K562 (cell line): ENCODE results near the gene GDF2.

ENCODE experiments used
- CBX5 ChIP-seq: IDR thresholded peaks from 2 replicates; pipeline ENCODE4 v1.6.1; 2014; ENCODE audit warnings: low read depth, borderline replicate concordance
- FOXP4 ChIP-seq: sonication (generic); formaldehyde crosslinking; IDR thresholded peaks from 2 replicates; pipeline ENCODE4 v1.8.0; 2022; ENCODE audit warnings: mild to moderate bottlenecking, missing genetic modification reagents, borderline replicate concordance
- JUN ChIP-seq, 2 experiments: sonication (generic) in 1 of 2; formaldehyde crosslinking in 1 of 2; IDR thresholded peaks; 2 replicates each; pipeline versions ENCODE4 v1.6.1 to v1.8.0; 2012 to 2022; ENCODE audit warnings: borderline replicate concordance in 2 of 2, mild to moderate bottlenecking in 2 of 2, improper control_type of control experiment in 1 of 2, low read depth in 1 of 2, low read length in 1 of 2, missing genetic modification reagents in 1 of 2
- NCOR1 ChIP-seq: fragments of 450-650 bp; IDR thresholded peaks from 2 replicates; pipeline ENCODE4 v1.6.1; 2016; ENCODE audit warnings: mild to moderate bottlenecking, moderate library complexity
- POLR2AphosphoS5 ChIP-seq: IDR thresholded peaks from 2 replicates; pipeline ENCODE4 v1.6.1; 2011; ENCODE audit warnings: mild to moderate bottlenecking, low read depth, low read length, moderate library complexity; ENCODE audit not compliant: control insufficient read depth, insufficient read depth
- PYGO2 ChIP-seq: fragments of 450-650 bp; IDR thresholded peaks from 2 replicates; pipeline ENCODE4 v1.6.1; 2016; ENCODE audit warnings: mild to moderate bottlenecking, missing genetic modification characterization, moderate library complexity, missing compliant biosample characterization
- SIN3A ChIP-seq, 2 experiments: fragments of 150-350 bp in 1 of 2; IDR thresholded peaks; 2 replicates each; pipeline ENCODE4 v1.6.1; 2011 to 2016; ENCODE audit warnings: borderline replicate concordance in 2 of 2, low read depth in 2 of 2, low read length in 2 of 2, mild to moderate bottlenecking in 2 of 2, moderate library complexity in 2 of 2; ENCODE audit not compliant: control insufficient read depth in 1 of 2
- SMAD2 ChIP-seq: fragments of 150-350 bp; IDR thresholded peaks from 2 replicates; pipeline ENCODE4 v1.6.1; 2014; ENCODE audit warnings: low read depth, mild to moderate bottlenecking, low read length
- TAL1 ChIP-seq: fragments of 450-650 bp; IDR thresholded peaks from 2 replicates; pipeline ENCODE4 v1.6.1; 2016; ENCODE audit warnings: mild to moderate bottlenecking
- TCF7L2 ChIP-seq: fragments of 150-350 bp; IDR thresholded peaks from 2 replicates; pipeline ENCODE4 v1.6.1; 2016; ENCODE audit warnings: low read depth, mild to moderate bottlenecking, low read length, moderate library complexity
- ZZZ3 ChIP-seq: fragments of 450-650 bp; IDR thresholded peaks from 2 replicates; pipeline ENCODE4 v1.6.1; 2016; ENCODE audit warnings: antibody characterized with exemption, mild to moderate bottlenecking, moderate library complexity
- TF ChIP-seq, protein P1 (sequence below), 3 experiments: IDR thresholded peaks in 2 of 3; conservative IDR thresholded peaks in 1 of 3; 2 replicates each; pipeline ENCODE4 v1.5.1; 2011 to 2012; ENCODE audit warnings: low read length in 3 of 3, mild to moderate bottlenecking in 3 of 3, control low read depth in 2 of 3, improper control_type of control experiment in 1 of 3, inconsistent platforms in 1 of 3, low read depth in 1 of 3, mixed read lengths in 1 of 3, moderate library complexity in 1 of 3; ENCODE audit not compliant: insufficient read depth in 2 of 3
- TF ChIP-seq, protein P2 (sequence below), 2 experiments: fragments of 450-650 bp in 1 of 2; sonication (generic) in 1 of 2; formaldehyde crosslinking; conservative IDR thresholded peaks; 2 replicates each; pipeline versions ENCODE4 v1.4.0 to v1.8.1; 2020 to 2022; ENCODE audit warnings: mild to moderate bottlenecking in 1 of 2, missing genetic modification reagents in 1 of 2
- TF ChIP-seq, protein P3 (sequence below): IDR thresholded peaks from 2 replicates; pipeline ENCODE4 v1.6.1; 2014; ENCODE audit warnings: antibody characterized with exemption

- TF ChIP-seq FOXP4 (CRISPR knock-in tag) (no peak), CBX5 (no peak), SMAD2 (no peak), JUN (IDR thresholded peaks at IDR 0.05; ENCODE audit: borderline replicate concordance, low read depth, low read length) (no peak), JUN (CRISPR knock-in tag; IDR thresholded peaks at IDR 0.05; ENCODE audit: borderline replicate concordance) (no peak), PYGO2 (tag) (no peak), SIN3A (IDR thresholded peaks at IDR 0.05; ENCODE audit: borderline replicate concordance in 2 of 2, control insufficient read depth in 1 of 2, low read depth in 2 of 2, low read length in 2 of 2) (no peak), ZZZ3 (no peak), TCF7L2 (no peak), TAL1 (no peak), NCOR1 (no peak), POLR2AphosphoS5 (no peak)
- TF ChIP-seq, protein P1, sequence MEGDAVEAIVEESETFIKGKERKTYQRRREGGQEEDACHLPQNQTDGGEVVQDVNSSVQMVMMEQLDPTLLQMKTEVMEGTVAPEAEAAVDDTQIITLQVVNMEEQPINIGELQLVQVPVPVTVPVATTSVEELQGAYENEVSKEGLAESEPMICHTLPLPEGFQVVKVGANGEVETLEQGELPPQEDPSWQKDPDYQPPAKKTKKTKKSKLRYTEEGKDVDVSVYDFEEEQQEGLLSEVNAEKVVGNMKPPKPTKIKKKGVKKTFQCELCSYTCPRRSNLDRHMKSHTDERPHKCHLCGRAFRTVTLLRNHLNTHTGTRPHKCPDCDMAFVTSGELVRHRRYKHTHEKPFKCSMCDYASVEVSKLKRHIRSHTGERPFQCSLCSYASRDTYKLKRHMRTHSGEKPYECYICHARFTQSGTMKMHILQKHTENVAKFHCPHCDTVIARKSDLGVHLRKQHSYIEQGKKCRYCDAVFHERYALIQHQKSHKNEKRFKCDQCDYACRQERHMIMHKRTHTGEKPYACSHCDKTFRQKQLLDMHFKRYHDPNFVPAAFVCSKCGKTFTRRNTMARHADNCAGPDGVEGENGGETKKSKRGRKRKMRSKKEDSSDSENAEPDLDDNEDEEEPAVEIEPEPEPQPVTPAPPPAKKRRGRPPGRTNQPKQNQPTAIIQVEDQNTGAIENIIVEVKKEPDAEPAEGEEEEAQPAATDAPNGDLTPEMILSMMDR (IDR thresholded peaks at IDR 0.05 in 2 of 3, conservative IDR thresholded peaks at IDR 0.05 in 1 of 3; ENCODE audit: insufficient read depth in 2 of 3, low read depth in 1 of 3, low read length in 3 of 3), result no peak
- TF ChIP-seq, protein P2, sequence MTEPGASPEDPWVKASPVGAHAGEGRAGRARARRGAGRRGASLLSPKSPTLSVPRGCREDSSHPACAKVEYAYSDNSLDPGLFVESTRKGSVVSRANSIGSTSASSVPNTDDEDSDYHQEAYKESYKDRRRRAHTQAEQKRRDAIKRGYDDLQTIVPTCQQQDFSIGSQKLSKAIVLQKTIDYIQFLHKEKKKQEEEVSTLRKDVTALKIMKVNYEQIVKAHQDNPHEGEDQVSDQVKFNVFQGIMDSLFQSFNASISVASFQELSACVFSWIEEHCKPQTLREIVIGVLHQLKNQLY (CRISPR knock-in tag; conservative IDR thresholded peaks at IDR 0.05), result no peak
- TF ChIP-seq, protein P3, sequence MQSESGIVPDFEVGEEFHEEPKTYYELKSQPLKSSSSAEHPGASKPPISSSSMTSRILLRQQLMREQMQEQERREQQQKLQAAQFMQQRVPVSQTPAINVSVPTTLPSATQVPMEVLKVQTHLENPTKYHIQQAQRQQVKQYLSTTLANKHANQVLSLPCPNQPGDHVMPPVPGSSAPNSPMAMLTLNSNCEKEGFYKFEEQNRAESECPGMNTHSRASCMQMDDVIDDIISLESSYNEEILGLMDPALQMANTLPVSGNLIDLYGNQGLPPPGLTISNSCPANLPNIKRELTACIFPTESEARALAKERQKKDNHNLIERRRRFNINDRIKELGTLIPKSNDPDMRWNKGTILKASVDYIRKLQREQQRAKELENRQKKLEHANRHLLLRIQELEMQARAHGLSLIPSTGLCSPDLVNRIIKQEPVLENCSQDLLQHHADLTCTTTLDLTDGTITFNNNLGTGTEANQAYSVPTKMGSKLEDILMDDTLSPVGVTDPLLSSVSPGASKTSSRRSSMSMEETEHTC, result no peak
Observed at GRCh38 chr10:47372726-47373125, 50.5 kb downstream of the GDF2 start.
